Rectal smooth muscle tissue (tissue), 1 donor: ENCODE results near the gene FBXO24.

ENCODE experiments used
- H3K27ac ChIP-seq: one replicate; pipeline ENCODE4 v1.7.0; 2013; ENCODE audit warnings: low read depth, low read length, inconsistent platforms
- H3K27me3 ChIP-seq: one replicate; pipeline ENCODE4 v1.7.0; 2013; ENCODE audit warnings: low read length; ENCODE audit not compliant: control insufficient read depth, insufficient read depth
- H3K36me3 ChIP-seq: one replicate; pipeline ENCODE4 v1.7.0; 2013; ENCODE audit warnings: low read length; ENCODE audit not compliant: control insufficient read depth, insufficient read depth
- H3K4me1 ChIP-seq: one replicate; pipeline ENCODE4 v1.7.0; 2013; ENCODE audit warnings: low read length; ENCODE audit not compliant: control insufficient read depth, insufficient read depth
- H3K4me3 ChIP-seq: one replicate; pipeline ENCODE4 v1.7.0; 2013; ENCODE audit warnings: low read length
- H3K9ac ChIP-seq: one replicate; pipeline ENCODE4 v1.7.0; 2013; ENCODE audit warnings: low read length

Gene FBXO24

DNA sequence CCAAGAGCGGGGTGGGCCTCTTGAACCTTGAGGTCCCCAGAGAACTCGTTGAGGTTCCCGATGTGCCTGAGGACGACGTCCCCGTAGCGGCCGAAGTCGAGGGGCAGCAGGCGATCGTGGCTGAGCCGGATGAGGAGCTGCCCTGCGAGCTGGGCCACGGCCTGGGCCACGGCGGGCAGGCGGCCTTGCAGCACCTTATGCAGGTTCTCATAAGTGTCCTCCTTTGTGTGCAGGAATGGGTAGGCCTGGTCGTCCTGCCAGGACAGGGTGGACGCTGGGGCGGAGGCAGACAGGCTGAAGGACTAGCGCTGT lies 41.1 kb downstream of the FBXO24 start:
- Histone ChIP-seq H3K36me3 (no peaks in the 10 kb centered on the region), H3K4me1 (no peaks in the 10 kb centered on the region), H3K4me3 (peak overlapping the region; percentile 49), H3K9ac (no peak overlapping the region), H3K27ac (no peak overlapping the region), H3K27me3 (no peaks in the 10 kb centered on the region)

DNA sequence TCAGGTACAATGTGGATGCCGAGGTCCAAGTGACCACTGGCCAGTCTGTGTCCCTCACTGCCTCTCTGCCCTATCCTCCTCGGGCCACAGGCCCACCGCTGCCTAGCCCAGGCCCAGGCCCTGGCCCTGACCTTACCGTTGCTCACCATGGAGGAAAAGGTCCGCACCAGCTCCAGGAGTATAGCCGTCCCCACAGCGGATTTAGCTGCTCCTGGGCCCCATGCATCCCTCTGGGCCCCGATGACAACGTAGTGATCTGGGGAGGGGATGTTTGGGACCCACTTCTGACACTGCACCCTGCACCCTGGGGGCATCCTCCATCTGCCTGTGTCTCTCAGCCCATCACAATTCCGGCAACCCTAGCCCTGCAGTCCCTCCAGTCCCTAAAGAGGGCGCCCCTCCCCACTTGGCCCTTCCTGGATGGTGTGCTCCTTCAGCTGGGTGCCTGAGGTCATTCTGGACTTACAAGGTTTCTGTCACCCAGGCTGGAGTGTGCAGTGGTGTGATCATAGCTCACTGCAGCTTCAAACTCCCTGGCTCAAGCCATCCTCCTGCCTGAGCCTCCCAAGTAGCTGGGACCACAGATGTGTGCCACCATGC lies 43.1 kb downstream of the FBXO24 start:
- Histone ChIP-seq H3K27ac (no peak overlapping the region), H3K4me3 (no peak overlapping the region), H3K9ac (no peak overlapping the region), H3K27me3 (peaks cover 3% of the 10 kb centered on the region), H3K36me3 (no peaks in the 10 kb centered on the region), H3K4me1 (peaks cover 2% of the 10 kb centered on the region)

DNA sequence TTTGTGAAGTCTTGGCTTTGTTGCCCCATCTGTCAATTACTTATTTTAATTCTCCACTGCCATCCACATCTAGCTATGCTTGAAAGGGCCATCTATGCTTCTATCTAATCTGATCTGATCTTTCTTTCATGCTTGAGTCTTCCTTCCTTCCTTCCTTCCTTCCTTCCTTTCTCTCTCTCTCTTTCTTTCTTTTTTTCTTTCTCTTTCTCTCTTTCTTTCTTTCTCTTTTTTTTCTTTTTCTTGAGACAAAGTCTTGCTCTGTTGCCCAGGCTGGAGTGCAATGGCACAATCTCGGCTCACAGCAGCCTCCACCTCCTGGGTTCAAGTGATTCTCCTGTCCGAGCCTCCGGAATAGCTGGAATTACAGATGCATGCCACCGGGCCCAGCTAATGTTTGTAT lies 43.9 kb downstream of the FBXO24 start:
- H3K4me1 ChIP-seq = peaks cover 2% of the 10 kb centered on the region
- H3K27ac ChIP-seq = no peak overlapping the region
- no peak overlapping the region for H3K4me3 ChIP-seq
- H3K27me3 ChIP-seq = peaks cover 3% of the 10 kb centered on the region
- H3K9ac ChIP-seq = no peak overlapping the region
- H3K36me3 ChIP-seq = no peaks in the 10 kb centered on the region

DNA sequence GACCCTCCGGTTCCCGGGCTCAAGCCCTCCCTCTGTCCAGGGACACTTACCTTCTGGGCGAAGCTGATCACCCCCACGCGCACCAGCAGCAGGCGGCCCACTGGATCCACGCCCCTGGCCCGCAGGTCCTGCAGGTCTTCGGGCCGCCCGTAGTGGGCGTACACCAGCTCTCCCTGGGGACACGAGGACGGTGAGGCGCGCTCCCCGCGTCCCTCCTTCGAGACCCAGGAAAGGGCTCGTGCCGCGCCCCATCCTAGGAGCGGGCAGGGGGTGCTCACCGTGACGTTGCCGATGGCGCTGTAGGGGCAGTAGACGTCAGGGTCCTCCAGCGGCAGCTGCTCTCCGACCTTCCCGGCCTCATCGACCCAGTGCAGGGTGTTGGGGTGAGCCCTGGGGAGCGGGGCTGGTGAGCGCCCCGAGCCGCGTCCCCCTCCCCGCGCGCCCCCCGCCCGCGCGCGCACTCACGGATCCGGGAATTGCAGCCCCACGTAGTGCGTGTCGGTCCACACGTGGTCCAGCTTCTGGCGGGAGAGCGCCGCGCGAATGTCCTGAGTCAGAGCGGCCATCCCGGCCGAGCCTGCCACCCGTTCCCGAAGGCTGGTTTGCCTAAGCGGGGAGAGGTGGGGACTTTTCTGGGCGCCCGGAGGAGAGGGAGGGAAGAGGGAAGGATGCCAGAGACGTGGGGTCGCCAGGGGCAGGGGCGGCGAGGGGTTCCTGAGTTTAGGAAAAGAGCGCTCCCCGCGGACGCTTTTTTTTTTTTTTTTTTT lies 47.0 kb downstream of the FBXO24 start:
- H3K36me3 ChIP-seq = no peaks in the 10 kb centered on the region
- no peak overlapping the region for H3K9ac ChIP-seq
- peak overlapping the region; percentile 12 for H3K4me3 ChIP-seq
- no peak overlapping the region for H3K27ac ChIP-seq
- H3K4me1 ChIP-seq = peaks cover 2% of the 10 kb centered on the region
- peaks cover 3% of the 10 kb centered on the region for H3K27me3 ChIP-seq

DNA sequence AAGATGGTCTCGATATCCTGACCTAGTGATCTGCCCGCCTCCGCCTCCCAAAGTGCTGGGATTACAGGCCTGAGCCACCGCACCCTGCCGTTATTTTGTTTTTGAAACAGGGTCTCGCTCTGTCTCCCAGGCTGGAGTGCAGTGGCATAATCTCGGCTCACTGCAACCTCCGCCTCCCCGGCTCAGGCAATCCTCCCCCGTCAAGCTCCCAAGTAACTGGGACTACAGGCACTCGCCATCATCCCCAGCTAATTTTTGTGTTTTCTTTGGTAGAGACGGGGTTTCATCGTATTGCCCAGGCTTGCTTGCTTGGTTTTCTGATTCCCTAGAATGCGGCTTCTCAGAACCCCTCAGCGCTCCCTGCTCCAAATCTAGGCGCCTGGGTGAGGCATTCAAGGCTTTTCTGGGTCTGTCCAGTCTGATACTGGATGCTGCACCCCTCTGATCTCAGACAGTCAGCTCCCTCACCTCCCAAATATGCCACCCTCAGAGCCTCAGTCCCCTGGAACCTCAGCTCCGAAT lies 53.9 kb downstream of the FBXO24 start:
- Histone ChIP-seq H3K4me3 (no peak overlapping the region), H3K9ac (no peak overlapping the region), H3K27me3 (peaks cover 2% of the 10 kb centered on the region), H3K27ac (no peak overlapping the region), H3K4me1 (no peaks in the 10 kb centered on the region), H3K36me3 (no peaks in the 10 kb centered on the region)

DNA sequence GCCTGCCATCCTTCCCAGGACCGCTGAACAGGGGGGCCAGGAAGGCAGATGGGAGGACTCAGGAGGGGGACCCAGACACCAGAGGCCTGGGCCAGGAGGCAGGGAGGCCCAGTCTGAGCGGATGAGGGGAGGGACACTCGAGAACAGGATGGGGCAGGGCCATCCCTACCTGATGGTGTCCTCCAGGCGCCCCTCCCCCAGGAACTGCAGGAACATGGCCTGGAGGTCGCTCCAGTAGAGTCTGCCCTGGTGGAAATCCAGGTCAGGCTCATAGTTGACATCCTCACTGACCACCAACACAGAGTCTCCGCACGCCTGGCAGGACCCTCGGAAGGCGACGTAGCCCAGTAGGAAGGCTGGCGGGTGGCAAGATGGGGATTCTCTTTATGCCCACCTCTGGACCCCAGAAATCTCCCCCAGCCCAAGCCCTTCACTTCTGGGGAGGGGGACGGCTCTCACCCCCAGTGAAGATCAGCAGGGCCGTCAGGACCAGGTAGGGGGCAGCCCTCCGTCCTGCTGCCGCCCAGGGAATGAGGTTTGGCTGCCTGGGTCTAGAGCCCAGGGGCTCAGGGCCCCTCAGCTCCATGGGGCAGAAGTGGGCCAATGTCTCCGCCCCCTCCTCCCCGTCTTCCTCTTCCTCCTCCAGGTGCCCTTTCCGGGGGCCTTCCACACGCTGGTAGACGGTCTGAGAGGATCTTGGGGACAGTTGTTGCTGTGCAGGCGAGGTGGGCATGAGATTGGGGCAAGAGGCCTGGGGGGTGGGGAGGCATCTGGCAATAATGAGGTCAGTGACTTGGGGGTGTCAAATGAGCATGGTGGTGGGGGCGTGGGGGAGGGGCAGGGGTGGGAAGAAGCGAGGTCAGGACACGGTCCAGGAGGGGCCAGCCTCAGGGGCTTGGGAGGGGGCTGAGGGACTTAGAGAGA lies 54.7 kb downstream of the FBXO24 start:
- no peaks in the 10 kb centered on the region for H3K36me3 ChIP-seq
- peaks cover 2% of the 10 kb centered on the region for H3K27me3 ChIP-seq
- H3K27ac ChIP-seq = no peak overlapping the region
- no peak overlapping the region for H3K9ac ChIP-seq
- no peak overlapping the region for H3K4me3 ChIP-seq
- H3K4me1 ChIP-seq = no peaks in the 10 kb centered on the region

DNA sequence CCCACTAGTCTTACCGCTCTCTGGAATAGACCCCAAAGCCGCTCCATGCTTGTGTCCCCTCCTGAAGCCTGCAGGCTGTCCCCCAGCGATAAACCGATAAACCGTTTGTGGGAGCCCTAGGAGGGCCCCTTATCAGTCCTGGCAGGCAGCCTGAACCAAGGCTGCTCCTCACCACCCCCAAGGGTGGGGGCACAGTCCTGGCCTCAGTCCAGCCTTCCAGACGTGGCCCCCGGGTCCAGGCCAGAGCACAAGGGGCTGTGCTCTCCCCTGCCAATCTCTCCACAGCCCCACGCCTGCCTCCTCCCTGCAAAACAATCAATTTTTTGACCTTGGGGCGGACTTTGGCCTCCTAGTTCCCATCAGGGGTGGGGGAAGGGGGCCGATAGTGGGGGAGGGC lies 55.3 kb downstream of the FBXO24 start, which contains the start of gene TFR2:
Gene TFR2 (minus strand): TSS at position 90 of the 397 bp plus-strand sequence. CDS start 43 bp downstream, at position 47.
- H3K27ac ChIP-seq = no peak within 1 kb of the TSS
- H3K4me3 ChIP-seq = no peak within 1 kb of the TSS
- H3K4me1 ChIP-seq = no peaks in the 10 kb centered on the region
- H3K36me3 ChIP-seq = no peaks in the 10 kb centered on the region
- no peak within 1 kb of the TSS for H3K9ac ChIP-seq
- peaks cover 2% of the 10 kb centered on the region for H3K27me3 ChIP-seq

DNA sequence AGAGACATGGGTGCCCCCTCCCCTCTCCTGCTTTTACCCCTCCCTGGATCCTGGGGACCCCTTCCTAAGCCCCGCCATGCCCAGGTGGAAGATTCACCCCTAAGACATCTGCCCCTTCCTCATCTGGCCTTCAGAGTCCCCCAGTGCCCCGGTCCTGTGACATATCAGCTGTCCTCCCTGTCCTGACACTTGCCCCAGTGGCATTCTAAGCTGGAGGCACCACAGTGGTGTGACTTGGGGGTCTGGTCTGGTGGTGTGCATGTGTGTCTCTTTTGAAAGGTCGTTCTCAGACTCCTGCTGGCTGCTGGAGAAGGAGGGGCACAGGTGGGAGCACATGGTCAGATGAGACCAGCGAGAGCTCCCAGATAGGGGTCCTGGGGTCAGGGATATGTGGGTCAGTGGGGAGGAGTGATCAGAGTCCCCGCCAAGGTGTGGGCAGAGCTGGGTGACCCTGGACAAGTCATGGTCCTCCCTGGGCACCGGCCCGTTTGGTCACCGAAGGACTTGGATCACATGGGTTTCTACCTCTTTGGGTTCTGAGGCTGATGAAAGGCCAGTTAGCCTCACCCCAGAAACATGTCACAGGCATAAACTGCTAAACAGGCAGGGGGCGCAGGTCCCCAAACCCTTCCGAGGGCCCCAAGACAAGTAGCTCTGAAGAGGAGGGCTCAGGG lies 55.9 kb downstream of the FBXO24 start:
- Histone ChIP-seq H3K4me3 (no peak overlapping the region), H3K9ac (no peak overlapping the region), H3K4me1 (no peaks in the 10 kb centered on the region)

DNA sequence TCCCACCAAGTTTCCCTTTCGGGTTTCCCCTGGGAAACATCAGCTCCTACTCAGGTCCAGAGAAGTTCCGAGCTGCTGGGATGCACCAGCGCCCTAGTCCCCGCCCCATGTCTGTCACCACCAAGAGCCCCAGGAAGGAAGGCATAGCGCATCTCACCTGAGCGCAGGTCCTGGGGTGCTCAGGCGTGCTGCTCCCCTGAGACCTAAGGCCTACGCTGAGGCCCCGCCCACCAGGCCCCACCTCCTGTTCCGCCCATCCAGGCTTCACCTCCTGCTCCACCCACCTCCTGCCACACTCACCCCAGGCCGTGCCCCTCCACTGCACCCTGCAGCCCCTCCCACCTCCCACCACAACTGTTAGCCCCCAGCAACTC lies 56.4 kb downstream of the FBXO24 start:
- Histone ChIP-seq H3K4me1 (no peaks in the 10 kb centered on the region), H3K4me3 (no peak overlapping the region), H3K9ac (no peak overlapping the region), H3K36me3 (no peaks in the 10 kb centered on the region), H3K27ac (no peak overlapping the region), H3K27me3 (peaks cover 2% of the 10 kb centered on the region)

More for the DNA sequence above, 55.9 kb downstream of the FBXO24 start:
- Histone ChIP-seq H3K27me3 (peaks cover 2% of the 10 kb centered on the region), H3K27ac (no peak overlapping the region), H3K36me3 (no peaks in the 10 kb centered on the region)

DNA sequence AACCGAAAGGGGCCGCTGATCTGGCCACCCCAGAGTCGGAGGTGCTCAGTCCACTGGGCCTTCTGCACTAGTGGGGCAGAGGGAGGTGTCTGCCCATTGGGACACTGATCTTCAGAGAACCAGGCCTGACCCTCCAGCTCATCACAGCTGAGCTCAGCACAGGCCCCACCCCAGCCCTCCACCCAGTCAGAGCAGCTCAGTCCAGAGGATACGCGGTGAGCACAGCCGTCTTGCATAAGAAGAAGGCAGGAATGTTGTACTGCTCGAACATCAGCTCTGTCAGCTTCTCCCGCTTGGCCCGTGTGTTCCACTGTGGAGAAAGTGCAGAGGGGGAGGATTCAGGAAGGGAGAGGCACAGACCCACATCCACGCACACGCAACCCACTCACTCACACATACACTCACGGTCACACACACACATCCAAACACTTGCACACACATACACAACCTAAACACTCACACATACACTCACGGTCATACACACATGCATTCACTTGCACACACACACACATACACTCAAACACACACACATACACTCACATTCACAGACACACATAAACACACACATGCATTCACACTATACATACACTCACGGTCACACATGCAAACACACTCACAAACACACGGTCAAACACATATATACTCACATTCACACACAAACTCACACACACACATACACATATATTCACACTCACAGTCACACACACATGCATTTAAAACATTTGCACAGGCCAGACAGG lies 63.9 kb downstream of the FBXO24 start:
- Histone ChIP-seq H3K9ac (no peak overlapping the region), H3K27ac (no peak overlapping the region), H3K4me1 (no peaks in the 10 kb centered on the region), H3K27me3 (peaks cover 4% of the 10 kb centered on the region), H3K4me3 (no peak overlapping the region), H3K36me3 (no peaks in the 10 kb centered on the region)
